Smooth muscle cell (in vitro differentiated cells): ENCODE measurements around the gene ADGRL4. TPM values are rescaled to one million over a fixed set of nuclear protein-coding genes. Genes with fewer than 3 reads are reported as not detected.
"Not testable (repeated sequence)": the region's sequence is repeated elsewhere in the genome, so short reads cannot be mapped to it uniquely, and the experiment has no call there.

Experiments used
- DNase-seq: peaks from one replicate; lab custom pipeline; 2025; ENCODE audit not compliant: unreplicated experiment; lab: John Stamatoyannopoulos, UW
- H2AFZ ChIP-seq: fragments of 200-600 bp; sonication (generic); 2 replicates; pipeline ENCODE4 v1.6.0; 2016; ENCODE audit warnings: antibody characterized with exemption, low read depth, mild to moderate bottlenecking
- H3F3A ChIP-seq: fragments of 200-600 bp; sonication (generic); 2 replicates; pipeline ENCODE4 v1.6.0; 2017; ENCODE audit warnings: antibody characterized with exemption, low read depth
- H3K27ac ChIP-seq: fragments of 200-600 bp; sonication (generic); 2 replicates; pipeline ENCODE4 v1.5.1; 2016; ENCODE audit warnings: low read depth, mild to moderate bottlenecking
- H3K27me3 ChIP-seq: fragments of 200-600 bp; sonication (generic); 2 replicates; pipeline ENCODE4 v1.6.1; 2016; ENCODE audit warnings: low read depth, mild to moderate bottlenecking
- H3K36me3 ChIP-seq: fragments of 200-600 bp; sonication (generic); 2 replicates; pipeline ENCODE4 v1.5.1; 2016; ENCODE audit warnings: low read depth
- H3K4me1 ChIP-seq: fragments of 200-600 bp; sonication (generic); 2 replicates; pipeline ENCODE4 v1.5.1; 2016; ENCODE audit warnings: low read depth
- H3K4me2 ChIP-seq: fragments of 200-600 bp; sonication (generic); 2 replicates; pipeline ENCODE4 v1.6.0; 2016; ENCODE audit warnings: mild to moderate bottlenecking
- H3K4me3 ChIP-seq: fragments of 200-600 bp; sonication (generic); 2 replicates; pipeline ENCODE4 v1.5.1; 2016; ENCODE audit warnings: mild to moderate bottlenecking
- H3K79me2 ChIP-seq: fragments of 200-600 bp; sonication (generic); 2 replicates; pipeline ENCODE4 v1.6.0; 2016; ENCODE audit warnings: low read depth, mild to moderate bottlenecking
- H3K9ac ChIP-seq: fragments of 200-600 bp; sonication (generic); 2 replicates; pipeline ENCODE4 v1.6.0; 2016; ENCODE audit warnings: low read depth
- H3K9me3 ChIP-seq: fragments of 200-600 bp; sonication (generic); replicated peaks from 2 replicates; pipeline ENCODE4 v1.5.1; 2016; ENCODE audit warnings: low read depth
- H4K20me1 ChIP-seq: fragments of 200-600 bp; sonication (generic); 2 replicates; pipeline ENCODE4 v1.6.0; 2016; ENCODE audit warnings: low read depth
- CTCF ChIP-seq: fragments of 200-600 bp; sonication (generic); IDR thresholded peaks from 2 replicates; pipeline ENCODE4 v1.5.1; 2017; ENCODE audit warnings: borderline replicate concordance, mild to moderate bottlenecking, antibody characterized with exemption; ENCODE audit not compliant: insufficient read depth, poor library complexity, severe bottlenecking
- WGBS: methylation state at CpG from one replicate; pipeline ENCODE4 v1.1.7; 2016; ENCODE audit warnings: low lambda C conversion rate; 5-methylcytosine and 5-hydroxymethylcytosine counted together
- polyA plus RNA-seq: library from polyadenylated mRNA; unstranded; fragments of >200 nt; fragmentation: Nextera tagmentation; extraction: Ambion mirVana; gene quantifications from 2 replicates; pipeline ENCODE4 v1.2.1, GENCODE V29; 2016
- total RNA-seq: library from RNA; depleted of rRNA; stranded (reverse); fragments of >200 nt; gene quantifications from 2 replicates; pipeline ENCODE4 v1.2.3, GENCODE V29; 2014

The ADGRL4 gene
- total and polyA plus RNA-seq, 2 experiments from 2014 or later, result 2.7 to 3.1 TPM

GRCh38 chr1:78987042-78987441, 19.5 kb downstream of the ADGRL4 start:
- Histone ChIP-seq H2AFZ (no peak overlapping the region), H3K4me1 (no peaks in the 10 kb centered on the region), H3F3A (no peaks in the 10 kb centered on the region), H3K79me2 (no peaks in the 10 kb centered on the region), H3K27ac (no peak overlapping the region), H3K4me2 (no peak overlapping the region), H3K27me3 (no peaks in the 10 kb centered on the region), H3K36me3 (no peaks in the 10 kb centered on the region), H4K20me1 (no peaks in the 10 kb centered on the region), H3K9me3 (no peaks in the 10 kb centered on the region), H3K4me3 (no peak overlapping the region), H3K9ac (no peak overlapping the region)
- no peak for DNase-seq
- 85% methylated on average over 2 of the region's 2 CpGs for WGBS
- no peak for TF ChIP-seq CTCF

GRCh38 chr1:78980511-78980910, 26.0 kb downstream of the ADGRL4 start:
- H3F3A ChIP-seq, result no peaks in the 10 kb centered on the region
- no peak overlapping the region for H3K4me2 ChIP-seq
- no peaks in the 10 kb centered on the region for H3K4me1 ChIP-seq
- no peaks in the 10 kb centered on the region for H3K36me3 ChIP-seq
- 83% methylated on average over 3 of the region's 3 CpGs for WGBS
- no peaks in the 10 kb centered on the region for H3K79me2 ChIP-seq
- DNase-seq, result no peak
- H3K9ac ChIP-seq, result no peak overlapping the region
- no peak overlapping the region for H3K4me3 ChIP-seq
- no peaks in the 10 kb centered on the region for H3K9me3 ChIP-seq
- H3K27ac ChIP-seq, result no peak overlapping the region
- TF ChIP-seq CTCF, result no peak
- no peaks in the 10 kb centered on the region for H3K27me3 ChIP-seq
- H2AFZ ChIP-seq, result no peak overlapping the region
- H4K20me1 ChIP-seq, result no peaks in the 10 kb centered on the region

- H3K4me2 ChIP-seq, result no peak overlapping the region
- H3K27me3 ChIP-seq, result no peaks in the 10 kb centered on the region
- H3K4me3 ChIP-seq, result no peak overlapping the region
- no peaks in the 10 kb centered on the region for H3K79me2 ChIP-seq
- no peak overlapping the region for H2AFZ ChIP-seq
- H3K9ac ChIP-seq, result no peak overlapping the region
- no peaks in the 10 kb centered on the region for H3K9me3 ChIP-seq
- TF ChIP-seq CTCF, result no peak
- H3K27ac ChIP-seq, result no peak overlapping the region
- no peaks in the 10 kb centered on the region for H3F3A ChIP-seq
- 80% methylated on average over 2 of the region's 2 CpGs for WGBS
- H3K4me1 ChIP-seq, result no peaks in the 10 kb centered on the region
- no peaks in the 10 kb centered on the region for H4K20me1 ChIP-seq
- DNase-seq, result no peak
- H3K36me3 ChIP-seq, result no peaks in the 10 kb centered on the region
Measured at GRCh38 chr1:78972723-78973122, 33.8 kb downstream of the ADGRL4 start.

GRCh38 chr1:78967091-78967490, 39.4 kb downstream of the ADGRL4 start:
- DNase-seq, H4K20me1 ChIP-seq, H3K9ac ChIP-seq, H3K9me3 ChIP-seq, H3K36me3 ChIP-seq, H3K4me3 ChIP-seq, H3K27ac ChIP-seq, H3K4me1 ChIP-seq, H3K27me3 ChIP-seq, H3K79me2 ChIP-seq, H3F3A ChIP-seq, H3K4me2 ChIP-seq, H2AFZ ChIP-seq: not testable (repeated sequence)
